Neural cell (in vitro differentiated cells): ENCODE data around the gene GID4. TPM values are rescaled to one million over a fixed set of nuclear protein-coding genes. Genes with fewer than 3 reads are reported as not detected.
"Not testable (repeated sequence)": the region's sequence is repeated elsewhere in the genome, so short reads cannot be mapped to it uniquely, and the experiment has no call there.

Experiments used
- H2AFZ ChIP-seq: fragments of 200-600, 300-800 bp; sonication (generic), shearing (Covaris generic); 2 replicates; pipeline ENCODE4 v1.6.0; 2014; ENCODE audit warnings: low read depth, mild to moderate bottlenecking, antibody characterized with exemption, low read length, moderate library complexity
- H3F3A ChIP-seq: fragments of 200-600 bp; shearing (Covaris generic); 2 replicates; pipeline ENCODE4 v1.6.1; 2016; ENCODE audit warnings: mild to moderate bottlenecking, moderate library complexity, mixed read lengths, antibody characterized with exemption, low read length; ENCODE audit not compliant: insufficient read depth, poor library complexity, severe bottlenecking
- H3K27ac ChIP-seq: fragments of 200-600, 300-800 bp; sonication (generic), shearing (Covaris generic); 2 replicates; pipeline ENCODE4 v1.5.1; 2014; ENCODE audit warnings: mild to moderate bottlenecking, low read length, moderate library complexity
- H3K27me3 ChIP-seq: fragments of 300-800, 200-600 bp; sonication (generic), shearing (Covaris generic); 2 replicates; pipeline ENCODE4 v1.6.0; 2014; ENCODE audit warnings: mild to moderate bottlenecking, low read depth, low read length, moderate library complexity; ENCODE audit not compliant: insufficient read depth
- H3K36me3 ChIP-seq: fragments of 300-800, 200-600 bp; sonication (generic), shearing (Covaris generic); 2 replicates; pipeline ENCODE4 v1.5.1; 2014; ENCODE audit warnings: mild to moderate bottlenecking, antibody characterized with exemption, low read length, moderate library complexity; ENCODE audit not compliant: insufficient read depth
- H3K4me2 ChIP-seq: fragments of 300-800, 200-600 bp; sonication (generic), shearing (Covaris generic); 2 replicates; pipeline ENCODE4 v1.6.0; 2014; ENCODE audit warnings: mild to moderate bottlenecking, low read length
- H3K4me3 ChIP-seq: fragments of 300-800, 200-600 bp; sonication (generic), shearing (Covaris generic); 2 replicates; pipeline ENCODE4 v1.5.1; 2014; ENCODE audit warnings: mild to moderate bottlenecking, low read length, moderate library complexity
- H3K79me2 ChIP-seq: fragments of 200-600 bp; shearing (Covaris generic); replicated peaks from 2 replicates; pipeline ENCODE4 v1.6.0; 2014; ENCODE audit warnings: mild to moderate bottlenecking, low read length, moderate library complexity; ENCODE audit not compliant: insufficient read depth
- H3K9ac ChIP-seq: fragments of 300-800, 200-600 bp; sonication (generic), shearing (Covaris generic); 2 replicates; pipeline ENCODE4 v1.6.1; 2016; ENCODE audit warnings: mild to moderate bottlenecking, low read length, mixed read lengths
- H3K9me2 ChIP-seq: fragments of 200-600 bp; shearing (Covaris generic); 2 replicates; pipeline ENCODE4 v1.6.1; 2016; ENCODE audit warnings: mild to moderate bottlenecking, low read length, mixed read lengths; ENCODE audit not compliant: insufficient read depth
- H3K9me3 ChIP-seq: fragments of 200-600, 300-800 bp; sonication (generic), shearing (Covaris generic); 2 replicates; pipeline ENCODE4 v1.6.1; 2016; ENCODE audit warnings: mild to moderate bottlenecking, mixed run types, low read length, moderate library complexity, mixed read lengths
- H4K20me1 ChIP-seq: fragments of 200-600 bp; shearing (Covaris generic); 2 replicates; pipeline ENCODE4 v1.6.1; 2016; ENCODE audit warnings: mild to moderate bottlenecking, mixed run types; ENCODE audit not compliant: insufficient read depth
- EP300 ChIP-seq: fragments of 450-650 bp; conservative IDR thresholded peaks from 2 replicates; pipeline ENCODE4 v1.6.1; 2014; ENCODE audit warnings: antibody characterized with exemption, mild to moderate bottlenecking, moderate library complexity; ENCODE audit not compliant: poor library complexity, severe bottlenecking
- EZH2 ChIP-seq: fragments of 200-600, 300-800 bp; shearing (Covaris generic), sonication (generic); IDR thresholded peaks from 2 replicates; pipeline ENCODE4 v1.6.1; 2014; ENCODE audit warnings: antibody characterized with exemption, low read length, borderline replicate concordance, mild to moderate bottlenecking; ENCODE audit not compliant: insufficient read depth, poor library complexity, severe bottlenecking
- MXI1 ChIP-seq: fragments of 450-650 bp; conservative IDR thresholded peaks from 2 replicates; pipeline ENCODE4 v1.6.1; 2014; ENCODE audit warnings: antibody characterized with exemption, mild to moderate bottlenecking; ENCODE audit not compliant: poor library complexity, severe bottlenecking
- POLR2AphosphoS5 ChIP-seq: IDR thresholded peaks from 2 replicates; pipeline ENCODE4 v1.6.1; 2012
- RAD21 ChIP-seq: fragments of 450-650 bp; conservative IDR thresholded peaks from 2 replicates; pipeline ENCODE4 v1.6.1; 2014; ENCODE audit warnings: antibody characterized with exemption, mild to moderate bottlenecking, moderate library complexity
- SMC3 ChIP-seq: fragments of 450-650 bp; conservative IDR thresholded peaks from 2 replicates; pipeline ENCODE4 v1.6.1; 2014; ENCODE audit warnings: antibody characterized with exemption, mild to moderate bottlenecking, moderate library complexity; ENCODE audit not compliant: poor library complexity
- TAF1 ChIP-seq: IDR thresholded peaks from 2 replicates; pipeline ENCODE4 v1.6.1; 2012; ENCODE audit warnings: low read depth
- polyA plus RNA-seq: library from polyadenylated mRNA; depleted of rRNA; stranded (reverse); fragments of >200 nt; gene quantifications from 2 replicates; pipeline ENCODE4 v1.2.3, GENCODE V29; 2014
- TF ChIP-seq, protein P1 (sequence below): IDR thresholded peaks from 2 replicates; pipeline ENCODE4 v1.6.1; 2012; ENCODE audit warnings: borderline replicate concordance
- TF ChIP-seq, protein P2 (sequence below): fragments of 450-650 bp; IDR thresholded peaks from 2 replicates; pipeline ENCODE4 v1.5.1; 2014; ENCODE audit warnings: antibody characterized with exemption, mild to moderate bottlenecking, moderate library complexity; ENCODE audit not compliant: poor library complexity, severe bottlenecking

GID4 gene
- polyA plus RNA-seq, 1 donor from 2014 or later = 4.9 TPM

DNA sequence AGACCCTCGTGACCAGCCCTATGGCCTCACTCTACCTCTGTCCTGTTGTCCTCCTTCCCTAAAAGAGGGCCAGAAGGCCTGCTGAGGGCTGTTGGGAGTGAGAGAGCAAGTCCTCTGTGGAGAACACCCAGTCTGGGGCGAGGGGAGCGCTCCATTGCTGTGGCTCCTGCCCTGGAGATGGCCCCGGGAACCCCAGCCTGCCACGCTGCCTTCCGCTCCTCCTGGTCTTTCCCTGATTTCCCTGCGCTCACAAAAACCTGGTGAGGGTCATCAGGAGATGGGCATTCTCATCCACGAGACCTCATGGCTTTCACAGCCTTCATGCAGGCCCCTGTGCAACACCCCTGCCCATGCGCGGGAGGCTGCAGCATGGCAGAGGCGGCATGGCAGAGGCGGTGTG is 45.4 kb upstream of the GID4 start:
- TF ChIP-seq MXI1 (no peak), POLR2AphosphoS5 (no peak), TAF1 (no peak), RAD21 (no peak), SMC3 (no peak), EP300 (no peak), EZH2 (no peak)
- TF ChIP-seq, protein P1, sequence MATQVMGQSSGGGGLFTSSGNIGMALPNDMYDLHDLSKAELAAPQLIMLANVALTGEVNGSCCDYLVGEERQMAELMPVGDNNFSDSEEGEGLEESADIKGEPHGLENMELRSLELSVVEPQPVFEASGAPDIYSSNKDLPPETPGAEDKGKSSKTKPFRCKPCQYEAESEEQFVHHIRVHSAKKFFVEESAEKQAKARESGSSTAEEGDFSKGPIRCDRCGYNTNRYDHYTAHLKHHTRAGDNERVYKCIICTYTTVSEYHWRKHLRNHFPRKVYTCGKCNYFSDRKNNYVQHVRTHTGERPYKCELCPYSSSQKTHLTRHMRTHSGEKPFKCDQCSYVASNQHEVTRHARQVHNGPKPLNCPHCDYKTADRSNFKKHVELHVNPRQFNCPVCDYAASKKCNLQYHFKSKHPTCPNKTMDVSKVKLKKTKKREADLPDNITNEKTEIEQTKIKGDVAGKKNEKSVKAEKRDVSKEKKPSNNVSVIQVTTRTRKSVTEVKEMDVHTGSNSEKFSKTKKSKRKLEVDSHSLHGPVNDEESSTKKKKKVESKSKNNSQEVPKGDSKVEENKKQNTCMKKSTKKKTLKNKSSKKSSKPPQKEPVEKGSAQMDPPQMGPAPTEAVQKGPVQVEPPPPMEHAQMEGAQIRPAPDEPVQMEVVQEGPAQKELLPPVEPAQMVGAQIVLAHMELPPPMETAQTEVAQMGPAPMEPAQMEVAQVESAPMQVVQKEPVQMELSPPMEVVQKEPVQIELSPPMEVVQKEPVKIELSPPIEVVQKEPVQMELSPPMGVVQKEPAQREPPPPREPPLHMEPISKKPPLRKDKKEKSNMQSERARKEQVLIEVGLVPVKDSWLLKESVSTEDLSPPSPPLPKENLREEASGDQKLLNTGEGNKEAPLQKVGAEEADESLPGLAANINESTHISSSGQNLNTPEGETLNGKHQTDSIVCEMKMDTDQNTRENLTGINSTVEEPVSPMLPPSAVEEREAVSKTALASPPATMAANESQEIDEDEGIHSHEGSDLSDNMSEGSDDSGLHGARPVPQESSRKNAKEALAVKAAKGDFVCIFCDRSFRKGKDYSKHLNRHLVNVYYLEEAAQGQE = no peak
- TF ChIP-seq, protein P2, sequence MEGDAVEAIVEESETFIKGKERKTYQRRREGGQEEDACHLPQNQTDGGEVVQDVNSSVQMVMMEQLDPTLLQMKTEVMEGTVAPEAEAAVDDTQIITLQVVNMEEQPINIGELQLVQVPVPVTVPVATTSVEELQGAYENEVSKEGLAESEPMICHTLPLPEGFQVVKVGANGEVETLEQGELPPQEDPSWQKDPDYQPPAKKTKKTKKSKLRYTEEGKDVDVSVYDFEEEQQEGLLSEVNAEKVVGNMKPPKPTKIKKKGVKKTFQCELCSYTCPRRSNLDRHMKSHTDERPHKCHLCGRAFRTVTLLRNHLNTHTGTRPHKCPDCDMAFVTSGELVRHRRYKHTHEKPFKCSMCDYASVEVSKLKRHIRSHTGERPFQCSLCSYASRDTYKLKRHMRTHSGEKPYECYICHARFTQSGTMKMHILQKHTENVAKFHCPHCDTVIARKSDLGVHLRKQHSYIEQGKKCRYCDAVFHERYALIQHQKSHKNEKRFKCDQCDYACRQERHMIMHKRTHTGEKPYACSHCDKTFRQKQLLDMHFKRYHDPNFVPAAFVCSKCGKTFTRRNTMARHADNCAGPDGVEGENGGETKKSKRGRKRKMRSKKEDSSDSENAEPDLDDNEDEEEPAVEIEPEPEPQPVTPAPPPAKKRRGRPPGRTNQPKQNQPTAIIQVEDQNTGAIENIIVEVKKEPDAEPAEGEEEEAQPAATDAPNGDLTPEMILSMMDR = no peak
- no peaks in the 10 kb centered on the region for H3K9me2 ChIP-seq
- no peak overlapping the region for H3K4me3 ChIP-seq
- no peaks in the 10 kb centered on the region for H3K79me2 ChIP-seq
- H4K20me1 ChIP-seq = no peaks in the 10 kb centered on the region
- H3K27me3 ChIP-seq = no peaks in the 10 kb centered on the region
- H3K36me3 ChIP-seq = no peaks in the 10 kb centered on the region
- no peak overlapping the region for H3K4me2 ChIP-seq
- no peak overlapping the region for H3K27ac ChIP-seq
- H3F3A ChIP-seq = no peaks in the 10 kb centered on the region
- no peak overlapping the region for H2AFZ ChIP-seq
- no peak overlapping the region for H3K9ac ChIP-seq
- no peaks in the 10 kb centered on the region for H3K9me3 ChIP-seq

DNA sequence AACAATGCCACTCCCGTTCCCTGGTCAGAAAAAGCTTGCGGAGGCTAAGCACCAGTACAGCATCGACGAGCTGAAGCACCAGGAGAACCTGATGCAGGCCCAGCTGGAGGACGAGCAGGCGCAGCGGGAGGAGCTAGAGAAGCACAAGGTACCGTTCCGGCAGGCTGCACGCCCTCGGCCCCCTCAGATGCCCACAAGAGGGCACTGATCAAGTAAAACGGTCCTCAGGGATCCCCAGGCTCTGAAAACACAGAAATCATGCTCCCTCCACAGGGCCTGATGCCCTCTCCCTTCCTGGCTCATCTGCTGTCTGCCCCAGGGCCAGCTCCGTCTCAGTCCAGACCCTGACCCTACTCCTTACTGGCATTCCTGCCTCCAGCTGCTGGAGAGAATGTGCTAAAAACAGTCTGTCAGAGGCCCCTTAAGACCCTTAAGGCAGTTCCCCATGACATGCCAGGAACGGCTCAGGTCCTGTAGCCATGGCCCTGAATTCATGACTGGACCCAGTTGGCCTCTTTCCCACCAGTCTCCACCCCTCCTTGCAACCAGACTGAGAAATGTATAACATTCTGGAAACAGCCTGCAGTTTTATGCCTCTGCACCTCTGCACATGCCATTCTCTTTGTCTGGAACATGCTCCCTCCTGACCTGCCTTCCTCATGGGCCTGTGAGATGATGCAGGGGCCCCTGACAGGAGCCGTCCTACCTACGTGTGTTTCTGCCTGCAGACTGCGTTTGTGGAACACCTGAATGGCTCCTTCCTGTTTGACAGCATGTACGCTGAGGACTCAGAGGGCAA is 44.7 kb upstream of the GID4 start:
- Histone ChIP-seq H3K9me2 (no peaks in the 10 kb centered on the region), H3K9me3 (no peaks in the 10 kb centered on the region), H3K36me3 (no peaks in the 10 kb centered on the region), H2AFZ (no peak overlapping the region), H3K79me2 (no peaks in the 10 kb centered on the region), H3F3A (no peaks in the 10 kb centered on the region), H4K20me1 (no peaks in the 10 kb centered on the region), H3K27me3 (no peaks in the 10 kb centered on the region), H3K4me3 (no peak overlapping the region), H3K4me2 (no peak overlapping the region), H3K9ac (no peak overlapping the region), H3K27ac (no peak overlapping the region)
- TF ChIP-seq, protein P2 = peak; percentile 30
- TF ChIP-seq EP300 = no peak

DNA sequence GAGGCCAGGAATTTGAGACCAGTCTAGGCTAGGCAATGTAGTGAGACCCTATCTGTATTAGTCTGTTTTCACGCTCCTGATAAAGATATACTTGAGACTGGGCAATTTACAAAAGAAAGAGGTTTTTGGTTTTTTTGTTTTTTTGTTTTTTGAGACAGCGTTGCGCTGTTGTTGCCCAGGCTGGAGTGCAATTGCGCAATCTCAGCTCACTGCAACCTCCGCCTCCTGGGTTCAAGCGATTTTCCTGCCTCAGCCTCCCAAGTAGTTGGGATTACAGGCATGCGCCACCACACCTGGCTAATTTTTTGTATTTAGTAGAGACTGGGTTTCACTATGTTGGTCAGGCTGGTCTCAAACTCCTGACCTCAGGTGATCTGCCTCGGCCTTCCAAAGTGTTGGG is 43.3 kb upstream of the GID4 start:
- H3K27ac ChIP-seq, H3K4me3 ChIP-seq, H3K79me2 ChIP-seq, H2AFZ ChIP-seq, H4K20me1 ChIP-seq, H3K9ac ChIP-seq, H3F3A ChIP-seq, H3K9me2 ChIP-seq, H3K4me2 ChIP-seq, H3K27me3 ChIP-seq, H3K36me3 ChIP-seq, H3K9me3 ChIP-seq: not testable (repeated sequence)
